Right atrium auricular region (tissue), 2 donors: Measurements from ENCODE around the gene PYROXD2. TPM values are rescaled to one million over a fixed set of nuclear protein-coding genes. Genes with fewer than 3 reads are reported as not detected.
"Not testable (repeated sequence)": the region's sequence is repeated elsewhere in the genome, so short reads cannot be mapped to it uniquely, and the experiment has no call there.

ENCODE experiments used
- DNase-seq: peaks from one replicate; pipeline ENCODE4 v3.0.0-alpha.2; 2019; ENCODE audit warnings: low spot score
- H3K27ac ChIP-seq, 2 donors: fragments of 200-600 bp; sonication (generic); 1 replicate in 1 of 2; 2 replicates in 1 of 2; pipeline ENCODE4 v1.5.1; 2016 to 2019
- H3K27me3 ChIP-seq, 2 donors: fragments of 200-600 bp; sonication (generic); one replicate each; pipeline versions ENCODE4 v1.5.1 to v1.6.0; 2017 to 2019
- H3K36me3 ChIP-seq: fragments of 200-600 bp; sonication (generic); one replicate; pipeline ENCODE4 v1.5.1; 2016
- H3K4me1 ChIP-seq, 2 donors: fragments of 200-600 bp; sonication (generic); one replicate each; pipeline versions ENCODE4 v1.5.1 to v1.6.0; 2017 to 2019
- H3K4me3 ChIP-seq, 2 donors: fragments of 200-600 bp; sonication (generic); 1 replicate in 1 of 2; 2 replicates in 1 of 2; pipeline ENCODE4 v1.5.1; 2017 to 2019; ENCODE audit warnings: mild to moderate bottlenecking in 1 of 2, moderate library complexity in 1 of 2
- H3K9me3 ChIP-seq, 2 donors: fragments of 200-600 bp; sonication (generic); one replicate each; pipeline ENCODE4 v1.5.1; 2019
- total RNA-seq, 2 donors: library from RNA; depleted of rRNA; stranded (reverse); fragments of >200 nt; gene quantifications; one replicate each; pipeline ENCODE4 v1.1.0, GENCODE V29; 2016
- TF ChIP-seq, protein P1 (sequence below), 2 donors: fragments of 200-600 bp; sonication (generic); IDR thresholded peaks; one replicate each; pipeline ENCODE4 v1.5.1; 2019; ENCODE audit warnings: antibody characterized with exemption in 2 of 2

Gene PYROXD2
- total RNA-seq, 2 donors from 2014 or later: 1.8 to 5.2 TPM

GRCh38 chr10:98344589-98345038 lies 70.4 kb downstream of the PYROXD2 start:
- Histone ChIP-seq H3K4me3 (no peak overlapping the region), H3K9me3 (peaks cover 5 to 6% of the 10 kb centered on the region in 2 donors), H3K27ac (no peak overlapping the region), H3K4me1 (peaks cover 0 to 34% of the 10 kb centered on the region in 2 donors), H3K36me3 (no peaks in the 10 kb centered on the region), H3K27me3 (no peaks in the 10 kb centered on the region)
- peak; percentile 82 for DNase-seq
- TF ChIP-seq, protein P1, sequence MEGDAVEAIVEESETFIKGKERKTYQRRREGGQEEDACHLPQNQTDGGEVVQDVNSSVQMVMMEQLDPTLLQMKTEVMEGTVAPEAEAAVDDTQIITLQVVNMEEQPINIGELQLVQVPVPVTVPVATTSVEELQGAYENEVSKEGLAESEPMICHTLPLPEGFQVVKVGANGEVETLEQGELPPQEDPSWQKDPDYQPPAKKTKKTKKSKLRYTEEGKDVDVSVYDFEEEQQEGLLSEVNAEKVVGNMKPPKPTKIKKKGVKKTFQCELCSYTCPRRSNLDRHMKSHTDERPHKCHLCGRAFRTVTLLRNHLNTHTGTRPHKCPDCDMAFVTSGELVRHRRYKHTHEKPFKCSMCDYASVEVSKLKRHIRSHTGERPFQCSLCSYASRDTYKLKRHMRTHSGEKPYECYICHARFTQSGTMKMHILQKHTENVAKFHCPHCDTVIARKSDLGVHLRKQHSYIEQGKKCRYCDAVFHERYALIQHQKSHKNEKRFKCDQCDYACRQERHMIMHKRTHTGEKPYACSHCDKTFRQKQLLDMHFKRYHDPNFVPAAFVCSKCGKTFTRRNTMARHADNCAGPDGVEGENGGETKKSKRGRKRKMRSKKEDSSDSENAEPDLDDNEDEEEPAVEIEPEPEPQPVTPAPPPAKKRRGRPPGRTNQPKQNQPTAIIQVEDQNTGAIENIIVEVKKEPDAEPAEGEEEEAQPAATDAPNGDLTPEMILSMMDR (IDR thresholded peaks at IDR 0.05): no peak

GRCh38 chr10:98341701-98342100 lies 73.3 kb downstream of the PYROXD2 start:
- H3K9me3 ChIP-seq, DNase-seq, H3K27ac ChIP-seq, H3K27me3 ChIP-seq, H3K4me3 ChIP-seq, H3K36me3 ChIP-seq: not testable (repeated sequence)
- peaks cover 0 to 34% of the 10 kb centered on the region in 2 donors for H3K4me1 ChIP-seq

GRCh38 chr10:98340940-98341310 lies 74.1 kb downstream of the PYROXD2 start:
- H3K27ac ChIP-seq: peak overlapping the region in 1 of 2 donors; percentile 57
- no peak for DNase-seq
- no peaks in the 10 kb centered on the region for H3K27me3 ChIP-seq
- peaks cover 0 to 34% of the 10 kb centered on the region in 2 donors for H3K4me1 ChIP-seq
- H3K9me3 ChIP-seq: no peaks in the 10 kb centered on the region
- TF ChIP-seq, protein P1 (IDR thresholded peaks at IDR 0.05): no peak
- H3K4me3 ChIP-seq: no peak overlapping the region
- H3K36me3 ChIP-seq: no peaks in the 10 kb centered on the region

- H3K36me3 ChIP-seq: no peaks in the 10 kb centered on the region
- no peak for DNase-seq
Observed at GRCh38 chr10:98340261-98340939, 74.6 kb downstream of the PYROXD2 start.

GRCh38 chr10:98339799-98340198 lies 75.2 kb downstream of the PYROXD2 start:
- no peaks in the 10 kb centered on the region for H3K9me3 ChIP-seq
- no peak overlapping the region for H3K4me3 ChIP-seq
- TF ChIP-seq, protein P1 (IDR thresholded peaks at IDR 0.05): no peak
- H3K27me3 ChIP-seq: no peaks in the 10 kb centered on the region
- H3K4me1 ChIP-seq: peaks cover 0 to 27% of the 10 kb centered on the region in 2 donors
- no peaks in the 10 kb centered on the region for H3K36me3 ChIP-seq
- no peak for DNase-seq
- H3K27ac ChIP-seq: peak overlapping the region in 1 of 2 donors; percentile 33

More at GRCh38 chr10:98340261-98340939, 74.6 kb downstream of the PYROXD2 start:
- TF ChIP-seq, protein P1 (IDR thresholded peaks at IDR 0.05): no peak
- H3K27me3 ChIP-seq: no peaks in the 10 kb centered on the region
- H3K4me3 ChIP-seq: no peak overlapping the region
- no peaks in the 10 kb centered on the region for H3K9me3 ChIP-seq
- H3K4me1 ChIP-seq: peaks cover 0 to 33% of the 10 kb centered on the region in 2 donors
- H3K27ac ChIP-seq: peak overlapping the region; percentile 33 to 57

DNA sequence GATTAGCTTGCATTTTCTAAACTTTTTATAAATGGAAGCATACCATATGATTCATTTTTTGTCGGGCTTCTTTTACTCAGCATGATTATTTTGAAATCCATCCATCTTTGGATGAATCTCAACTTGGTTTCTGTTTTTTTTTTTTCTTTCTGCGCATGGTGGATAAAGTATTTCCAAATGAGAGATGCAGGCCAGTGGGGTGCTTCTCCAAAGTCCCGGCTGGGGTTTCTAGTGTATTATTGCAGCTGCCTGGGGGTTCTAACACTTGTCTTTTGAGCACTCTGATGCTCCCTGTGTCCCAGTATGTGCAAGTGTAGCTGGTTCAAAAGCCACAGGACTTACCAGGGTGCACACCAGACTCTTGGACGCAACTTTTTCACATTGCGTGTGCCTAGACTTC lies 76.1 kb downstream of the PYROXD2 start:
- no peaks in the 10 kb centered on the region for H3K27me3 ChIP-seq
- no peak for DNase-seq
- TF ChIP-seq, protein P1 (IDR thresholded peaks at IDR 0.05): no peak
- H3K4me1 ChIP-seq: peaks cover 0 to 18% of the 10 kb centered on the region in 2 donors
- H3K9me3 ChIP-seq: no peaks in the 10 kb centered on the region
- no peaks in the 10 kb centered on the region for H3K36me3 ChIP-seq
- no peak overlapping the region for H3K4me3 ChIP-seq
- no peak overlapping the region for H3K27ac ChIP-seq
